Type B pancreatic cell (in vitro differentiated cells): ENCODE results near the gene CABLES2. TPM values are rescaled to one million over a fixed set of nuclear protein-coding genes. Genes with fewer than 3 reads are reported as not detected.

Source experiments
- DNase-seq: peaks from one replicate; pipeline ENCODE4 v3.0.0; 2021; ENCODE audit warnings: mixed read lengths; ENCODE audit not compliant: unreplicated experiment; ENCODE audit errors: extremely low spot score
- H3K27ac Mint-ChIP-seq: 2 replicates; pipeline ENCODE4 v1.8.0; 2021; ENCODE audit warnings: mild to moderate bottlenecking, mixed read lengths
- H3K27me3 Mint-ChIP-seq: 2 replicates; pipeline ENCODE4 v1.8.0; 2021; ENCODE audit warnings: mixed read lengths
- H3K36me3 Mint-ChIP-seq: 2 replicates; pipeline ENCODE4 v1.8.0; 2021; ENCODE audit warnings: mixed read lengths
- H3K4me1 Mint-ChIP-seq: one replicate; pipeline ENCODE4 v1.8.0; 2021; ENCODE audit warnings: mixed read lengths; ENCODE audit not compliant: unreplicated experiment
- H3K4me3 Mint-ChIP-seq: 2 replicates; pipeline ENCODE4 v1.8.0; 2021; ENCODE audit warnings: mild to moderate bottlenecking, mixed read lengths
- H3K9me3 Mint-ChIP-seq: 2 replicates; pipeline ENCODE4 v1.8.0; 2021; ENCODE audit warnings: mixed read lengths
- total RNA-seq: library from RNA; stranded (reverse); gene quantifications from 2 replicates; pipeline ENCODE4 v1.2.1, GENCODE V29; 2021; ENCODE audit warnings: low replicate concordance
- TF ChIP-seq, protein P1 (sequence below): fragments of 200-600 bp; sonication (generic); conservative IDR thresholded peaks from 2 replicates; pipeline ENCODE4 v1.5.0; 2021; ENCODE audit warnings: antibody characterized with exemption, mild to moderate bottlenecking

CABLES2 gene
- total RNA-seq, 1 donor from 2014 or later = 18.4 TPM

DNA sequence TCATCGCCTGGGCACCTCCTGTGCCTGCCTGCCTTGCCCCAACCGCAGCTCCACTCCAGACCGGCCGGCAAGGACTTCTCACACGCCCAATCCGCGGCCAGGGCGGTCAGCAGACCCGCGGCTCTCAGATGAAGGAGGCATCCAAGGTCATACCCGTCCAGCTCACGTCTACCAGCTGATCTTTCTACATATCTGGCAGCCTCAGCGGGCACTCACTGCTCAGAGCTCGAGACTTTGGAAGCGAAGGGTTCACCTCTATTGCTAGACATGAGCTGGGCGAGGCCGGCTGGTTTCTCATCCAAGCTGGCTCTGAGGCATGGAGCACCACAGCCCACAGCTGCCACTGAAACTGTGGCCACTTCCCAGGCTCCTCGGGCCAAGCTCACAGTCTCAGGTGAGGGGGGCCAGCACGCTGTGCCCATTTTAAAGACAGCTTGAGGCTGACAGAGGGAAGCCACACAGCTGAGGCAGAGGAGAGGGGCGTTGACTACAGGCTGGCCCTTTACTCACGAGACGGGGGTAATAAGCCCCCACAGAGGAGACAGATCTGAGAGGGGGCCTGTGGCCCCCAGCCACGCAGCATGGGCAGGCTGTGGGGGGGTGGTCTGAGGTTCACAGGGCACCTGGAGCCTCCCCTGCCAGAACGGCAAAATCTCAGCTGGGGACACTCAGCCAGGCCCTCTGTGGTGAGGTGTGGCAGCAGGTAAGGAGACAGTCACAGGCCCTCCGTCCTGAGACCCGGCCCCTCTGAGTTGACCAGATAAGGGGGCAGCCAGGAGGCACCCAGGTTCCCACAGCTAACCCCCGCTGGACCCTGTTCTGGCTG, 42.0 kb downstream of the CABLES2 start:
- H3K27me3 Mint-ChIP-seq = no peaks in the 10 kb centered on the region
- peak overlapping the region; percentile 89 for H3K4me3 Mint-ChIP-seq
- H3K9me3 Mint-ChIP-seq = no peaks in the 10 kb centered on the region
- TF ChIP-seq, protein P1, sequence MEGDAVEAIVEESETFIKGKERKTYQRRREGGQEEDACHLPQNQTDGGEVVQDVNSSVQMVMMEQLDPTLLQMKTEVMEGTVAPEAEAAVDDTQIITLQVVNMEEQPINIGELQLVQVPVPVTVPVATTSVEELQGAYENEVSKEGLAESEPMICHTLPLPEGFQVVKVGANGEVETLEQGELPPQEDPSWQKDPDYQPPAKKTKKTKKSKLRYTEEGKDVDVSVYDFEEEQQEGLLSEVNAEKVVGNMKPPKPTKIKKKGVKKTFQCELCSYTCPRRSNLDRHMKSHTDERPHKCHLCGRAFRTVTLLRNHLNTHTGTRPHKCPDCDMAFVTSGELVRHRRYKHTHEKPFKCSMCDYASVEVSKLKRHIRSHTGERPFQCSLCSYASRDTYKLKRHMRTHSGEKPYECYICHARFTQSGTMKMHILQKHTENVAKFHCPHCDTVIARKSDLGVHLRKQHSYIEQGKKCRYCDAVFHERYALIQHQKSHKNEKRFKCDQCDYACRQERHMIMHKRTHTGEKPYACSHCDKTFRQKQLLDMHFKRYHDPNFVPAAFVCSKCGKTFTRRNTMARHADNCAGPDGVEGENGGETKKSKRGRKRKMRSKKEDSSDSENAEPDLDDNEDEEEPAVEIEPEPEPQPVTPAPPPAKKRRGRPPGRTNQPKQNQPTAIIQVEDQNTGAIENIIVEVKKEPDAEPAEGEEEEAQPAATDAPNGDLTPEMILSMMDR = no peak
- peaks cover 6% of the 10 kb centered on the region for H3K4me1 Mint-ChIP-seq
- H3K36me3 Mint-ChIP-seq = no peaks in the 10 kb centered on the region
- peak overlapping the region; percentile 92 for H3K27ac Mint-ChIP-seq
- DNase-seq = no peak

DNA sequence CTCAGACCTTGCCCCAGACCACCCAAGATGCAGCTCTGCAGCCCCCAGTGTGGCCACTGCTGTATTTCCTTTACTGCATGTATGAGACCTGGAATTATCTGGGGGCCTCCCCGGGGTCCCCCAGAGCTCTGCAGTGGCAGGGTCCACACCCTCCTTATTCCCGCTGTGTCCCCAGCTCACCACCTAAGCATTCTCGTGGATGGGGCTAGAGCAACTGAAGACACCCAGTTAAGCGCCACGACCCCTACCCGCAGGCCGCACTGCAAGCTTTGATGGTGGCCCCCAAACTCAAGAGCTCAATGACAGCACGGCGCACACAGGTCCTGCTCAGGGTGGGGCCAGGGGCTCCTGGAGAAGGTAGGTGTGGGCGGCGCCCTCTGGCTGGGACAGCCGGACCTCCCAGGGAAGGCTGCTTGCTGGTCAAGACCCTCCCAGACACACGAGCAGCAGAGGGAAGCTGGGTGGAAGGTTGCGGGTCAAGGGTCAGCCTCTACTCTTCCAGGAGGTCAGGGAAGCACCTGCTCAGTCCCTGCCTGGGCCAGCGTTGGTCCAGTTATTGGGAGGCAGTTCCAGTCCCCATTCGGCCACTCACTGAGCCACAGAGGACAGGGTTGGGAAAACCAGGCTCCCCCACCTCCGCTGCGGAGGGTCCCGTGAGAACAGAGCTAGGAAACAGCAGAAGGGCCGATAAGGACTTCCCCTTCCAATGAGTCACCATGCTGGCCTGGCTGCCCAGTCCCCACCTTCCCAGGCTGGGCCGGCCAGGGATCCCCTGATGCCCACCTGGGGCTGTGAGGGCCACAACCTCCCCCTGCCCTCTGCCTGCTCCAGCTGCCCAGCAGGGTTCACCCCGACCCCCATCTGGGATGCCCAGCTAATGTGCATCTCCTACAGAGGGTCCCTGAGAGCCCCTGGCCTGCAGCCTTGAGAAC, 42.9 kb downstream of the CABLES2 start:
- Mint-ChIP-seq H3K36me3 (no peaks in the 10 kb centered on the region), H3K27ac (peak overlapping the region; percentile 92)
- DNase-seq = no peak

DNA sequence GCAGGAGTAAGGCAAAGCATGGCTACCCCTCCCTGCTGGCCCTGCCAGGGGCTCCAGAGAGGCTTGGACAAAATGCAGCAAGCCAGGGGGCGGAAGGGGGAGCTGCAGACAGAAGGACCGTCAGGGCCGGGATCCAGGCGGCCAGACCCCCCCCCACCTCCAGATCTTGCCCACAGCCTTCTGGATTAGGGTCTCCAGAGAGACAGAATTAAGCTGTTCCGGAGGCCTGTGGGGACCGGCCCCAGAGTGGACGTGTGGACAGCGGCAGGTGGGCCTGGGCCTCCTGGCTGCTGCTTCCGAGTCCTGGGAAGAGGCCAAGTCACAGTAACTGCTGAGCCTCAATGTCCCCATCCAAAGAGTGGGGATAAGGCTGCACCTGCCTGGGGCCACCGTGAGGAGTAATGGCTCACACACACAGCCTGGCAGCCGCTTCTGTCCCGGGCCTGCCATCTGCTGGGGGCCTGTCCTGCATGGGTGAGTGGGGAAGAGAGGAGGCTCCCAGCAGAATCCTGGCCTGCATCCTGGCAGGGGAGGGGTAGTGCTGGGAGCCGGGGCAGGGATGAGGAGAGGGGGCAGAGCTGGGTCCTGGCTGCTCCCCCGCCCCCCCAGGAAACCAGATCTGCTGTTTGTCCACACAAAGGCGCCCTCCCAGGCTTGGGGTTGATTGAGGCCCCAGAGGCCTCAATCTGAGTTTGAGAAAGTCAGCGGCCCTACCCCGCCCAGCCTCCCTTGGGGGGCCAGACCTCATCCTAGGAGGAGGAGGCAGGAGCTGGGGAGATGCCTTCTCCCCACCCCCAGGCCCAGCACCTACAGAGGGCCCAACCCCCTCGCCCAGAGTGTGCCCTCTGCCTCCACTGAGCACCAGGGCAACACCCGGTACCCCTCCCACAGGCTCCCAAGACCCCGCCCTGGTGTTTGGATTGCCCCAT, 43.8 kb downstream of the CABLES2 start:
- no peaks in the 10 kb centered on the region for H3K4me1 Mint-ChIP-seq
- peak overlapping the region; percentile 70 for H3K4me3 Mint-ChIP-seq
- no peaks in the 10 kb centered on the region for H3K27me3 Mint-ChIP-seq
- no peak for DNase-seq
- H3K9me3 Mint-ChIP-seq = no peaks in the 10 kb centered on the region
- no peaks in the 10 kb centered on the region for H3K36me3 Mint-ChIP-seq
- TF ChIP-seq, protein P1 = no peak
- peak overlapping the region; percentile 90 for H3K27ac Mint-ChIP-seq

More for the DNA sequence above, 42.9 kb downstream of the CABLES2 start:
- Mint-ChIP-seq H3K4me1 (peaks cover 3% of the 10 kb centered on the region), H3K4me3 (peak overlapping the region; percentile 89), H3K27me3 (no peaks in the 10 kb centered on the region), H3K9me3 (no peaks in the 10 kb centered on the region)
- TF ChIP-seq, protein P1 = no peak

DNA sequence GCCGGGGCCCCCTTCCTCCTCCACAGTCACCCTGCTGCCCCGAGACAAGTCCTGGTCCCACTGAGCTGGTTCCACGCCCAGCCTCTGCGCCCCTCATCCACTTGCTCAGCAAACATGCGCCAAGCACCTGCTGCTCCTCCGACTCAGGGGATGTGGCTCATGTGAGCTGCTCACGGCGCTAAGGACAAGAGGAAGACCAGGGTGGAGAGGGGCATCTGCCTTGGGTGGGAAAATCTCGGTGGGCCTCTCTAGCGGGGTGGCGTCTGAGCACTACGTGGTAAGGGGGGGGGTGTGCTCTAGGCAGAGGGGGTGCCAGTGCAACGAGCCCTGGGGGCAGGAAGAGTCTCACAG, 44.5 kb downstream of the CABLES2 start:
- no peaks in the 10 kb centered on the region for H3K36me3 Mint-ChIP-seq
- no peaks in the 10 kb centered on the region for H3K27me3 Mint-ChIP-seq
- TF ChIP-seq, protein P1 = no peak
- no peaks in the 10 kb centered on the region for H3K9me3 Mint-ChIP-seq
- peak overlapping the region; percentile 90 for H3K27ac Mint-ChIP-seq
- DNase-seq = no peak
- peak overlapping the region; percentile 70 for H3K4me3 Mint-ChIP-seq
- H3K4me1 Mint-ChIP-seq = no peaks in the 10 kb centered on the region
